Uterus (tissue), 2 donors: Measurements from ENCODE around the gene GPR55.

Source experiments
- CTCF ChIP-seq, 4 experiments: fragments of 200-600 bp in 2 of 4; fragments of 450-650 bp in 2 of 4; sonication (generic) in 2 of 4; IDR thresholded peaks; one replicate each; pipeline ENCODE4 v1.5.1; 2016 to 2019; ENCODE audit warnings: antibody characterized with exemption in 4 of 4, mild to moderate bottlenecking in 2 of 4, moderate library complexity in 1 of 4
- POLR2A ChIP-seq, 2 donors: fragments of 450-650 bp; IDR thresholded peaks; one replicate each; pipeline ENCODE4 v1.6.1; 2016; ENCODE audit warnings: antibody characterized with exemption in 2 of 2, mild to moderate bottlenecking in 1 of 2, moderate library complexity in 1 of 2

GRCh38 chr2:230968921-230969658 lies 44.0 kb upstream of the GPR55 start:
- TF ChIP-seq CTCF (IDR thresholded peaks at IDR 0.05) = no peak
- no peak for TF ChIP-seq POLR2A (IDR thresholded peaks at IDR 0.05)
